DND-41 (cell line): ENCODE measurements around the gene C17orf100.

ENCODE experiments used
- EZH2 ChIP-seq: IDR thresholded peaks from 3 replicates; pipeline ENCODE4 v1.6.1; 2012; ENCODE audit warnings: borderline replicate concordance, low read depth, mild to moderate bottlenecking, moderate library complexity, low read length, inconsistent platforms; ENCODE audit not compliant: severe bottlenecking
- TF ChIP-seq, protein P1 (sequence below): IDR thresholded peaks from 2 replicates; pipeline ENCODE4 v1.5.1; 2012; ENCODE audit warnings: borderline replicate concordance, low read length, moderate library complexity, mild to moderate bottlenecking; ENCODE audit not compliant: poor library complexity, severe bottlenecking; ENCODE audit errors: extremely low read depth

DNA sequence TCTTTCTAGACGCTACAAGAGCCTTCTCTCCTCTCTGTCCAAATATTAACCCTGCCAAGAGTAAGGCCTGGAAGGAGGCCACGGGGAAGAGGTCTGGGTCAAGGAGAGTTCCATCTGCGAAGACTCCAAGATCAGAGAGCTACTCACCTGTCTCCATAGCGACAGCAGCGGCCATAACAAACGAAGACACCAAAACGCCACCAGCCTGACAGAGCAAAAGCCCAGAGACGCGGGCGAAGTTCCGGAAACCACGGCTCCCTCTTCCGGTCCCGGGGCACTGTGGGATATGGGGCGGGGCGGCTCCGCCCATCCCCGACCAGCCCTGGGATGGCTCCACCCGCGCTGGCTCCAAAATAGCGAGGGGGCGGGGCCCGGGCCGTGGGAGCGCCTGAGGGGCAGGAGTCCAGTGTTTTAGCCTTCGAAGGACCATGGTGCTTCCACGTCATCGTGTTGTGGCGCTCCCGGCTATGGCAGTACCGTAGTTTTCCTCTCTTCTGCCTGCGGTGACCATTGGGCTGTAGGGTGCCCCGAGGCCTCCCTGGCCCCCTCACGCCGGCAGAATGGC lies at the start of gene C17orf100, which contains the start of gene MED31:
- TF ChIP-seq, protein P1, sequence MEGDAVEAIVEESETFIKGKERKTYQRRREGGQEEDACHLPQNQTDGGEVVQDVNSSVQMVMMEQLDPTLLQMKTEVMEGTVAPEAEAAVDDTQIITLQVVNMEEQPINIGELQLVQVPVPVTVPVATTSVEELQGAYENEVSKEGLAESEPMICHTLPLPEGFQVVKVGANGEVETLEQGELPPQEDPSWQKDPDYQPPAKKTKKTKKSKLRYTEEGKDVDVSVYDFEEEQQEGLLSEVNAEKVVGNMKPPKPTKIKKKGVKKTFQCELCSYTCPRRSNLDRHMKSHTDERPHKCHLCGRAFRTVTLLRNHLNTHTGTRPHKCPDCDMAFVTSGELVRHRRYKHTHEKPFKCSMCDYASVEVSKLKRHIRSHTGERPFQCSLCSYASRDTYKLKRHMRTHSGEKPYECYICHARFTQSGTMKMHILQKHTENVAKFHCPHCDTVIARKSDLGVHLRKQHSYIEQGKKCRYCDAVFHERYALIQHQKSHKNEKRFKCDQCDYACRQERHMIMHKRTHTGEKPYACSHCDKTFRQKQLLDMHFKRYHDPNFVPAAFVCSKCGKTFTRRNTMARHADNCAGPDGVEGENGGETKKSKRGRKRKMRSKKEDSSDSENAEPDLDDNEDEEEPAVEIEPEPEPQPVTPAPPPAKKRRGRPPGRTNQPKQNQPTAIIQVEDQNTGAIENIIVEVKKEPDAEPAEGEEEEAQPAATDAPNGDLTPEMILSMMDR = no peak
- no peak for TF ChIP-seq EZH2
